HG03064 (cell line): ENCODE measurements around the gene PDYN.

Source experiments
- ATAC-seq: cut with Tn5 transposase; IDR thresholded peaks from one replicate; pipeline ENCODE4 v1.9.1; 2021; ENCODE audit warnings: low read depth; ENCODE audit not compliant: unreplicated experiment

PDYN gene

DNA sequence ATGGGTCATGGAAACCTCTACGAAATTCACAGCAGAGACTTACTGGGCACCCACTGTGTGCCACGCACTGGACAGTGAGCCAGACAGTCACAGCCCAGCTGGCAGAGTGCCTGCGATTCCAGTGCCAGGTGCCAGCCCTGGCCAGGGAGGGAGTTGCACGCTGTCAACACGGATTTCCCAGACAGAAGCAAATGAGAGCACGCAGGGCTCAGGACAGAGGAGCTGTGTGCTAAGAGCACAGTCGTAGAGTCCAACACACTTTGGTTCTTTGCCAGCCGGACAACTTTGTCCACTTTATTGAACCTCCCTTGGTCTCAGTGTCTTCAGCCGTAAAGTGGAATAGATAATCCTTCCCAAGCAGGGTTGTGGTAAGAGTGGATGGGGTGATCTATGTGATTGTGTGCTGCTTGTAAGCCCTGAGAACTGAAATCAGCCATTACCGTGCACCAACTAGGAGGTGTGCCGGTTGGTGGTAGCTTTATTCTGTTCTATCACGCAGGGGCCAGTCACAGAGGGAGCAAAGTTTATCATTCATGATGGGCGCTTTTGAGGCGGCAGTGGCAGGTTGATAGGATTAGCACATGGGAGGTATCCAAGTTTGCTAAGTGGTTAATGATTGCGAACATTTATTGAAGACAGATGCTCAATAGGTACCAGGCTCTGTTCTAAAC lies 58.0 kb downstream of the PDYN start:
- no peak for ATAC-seq

DNA sequence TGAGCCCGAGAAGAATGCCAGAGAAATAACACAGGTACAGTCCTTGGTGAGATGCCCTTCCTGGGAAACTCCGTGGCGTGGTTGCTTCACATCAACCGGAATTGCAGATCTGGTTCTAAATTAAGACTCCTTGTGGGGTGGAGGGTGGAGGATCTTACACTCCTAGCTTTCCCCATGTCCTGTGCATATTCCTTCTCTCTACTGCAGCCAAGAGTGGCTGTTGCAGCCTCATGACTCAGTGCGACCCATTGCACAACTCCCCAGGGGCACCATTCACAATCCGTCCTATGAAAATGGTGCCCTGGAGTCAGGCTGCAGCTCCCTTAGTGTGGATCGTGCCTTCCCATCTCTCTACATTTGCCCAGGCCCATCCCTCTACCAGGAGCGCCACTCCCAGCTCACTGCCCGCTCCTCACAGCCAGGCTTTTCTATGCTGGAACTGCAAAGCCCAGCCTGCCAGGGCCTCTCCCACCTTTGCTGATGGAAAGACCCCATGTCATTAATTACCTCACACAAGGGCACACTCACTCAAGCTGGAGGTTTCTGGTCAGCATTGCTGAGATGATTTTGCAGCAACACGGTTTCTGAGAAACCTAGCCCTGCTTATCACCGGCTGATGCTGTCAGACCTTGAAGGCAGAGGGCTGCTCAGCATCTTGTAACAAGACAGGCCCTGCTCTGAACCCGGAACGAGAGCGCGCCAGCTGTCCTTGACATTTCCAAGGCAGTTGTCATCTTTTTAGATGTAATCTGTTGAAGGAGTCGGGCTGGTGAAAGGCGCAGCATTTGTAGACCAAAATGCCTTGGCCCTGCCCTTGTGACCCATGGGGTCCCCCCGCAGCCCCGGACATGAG lies 58.9 kb downstream of the PDYN start:
- no peak for ATAC-seq

DNA sequence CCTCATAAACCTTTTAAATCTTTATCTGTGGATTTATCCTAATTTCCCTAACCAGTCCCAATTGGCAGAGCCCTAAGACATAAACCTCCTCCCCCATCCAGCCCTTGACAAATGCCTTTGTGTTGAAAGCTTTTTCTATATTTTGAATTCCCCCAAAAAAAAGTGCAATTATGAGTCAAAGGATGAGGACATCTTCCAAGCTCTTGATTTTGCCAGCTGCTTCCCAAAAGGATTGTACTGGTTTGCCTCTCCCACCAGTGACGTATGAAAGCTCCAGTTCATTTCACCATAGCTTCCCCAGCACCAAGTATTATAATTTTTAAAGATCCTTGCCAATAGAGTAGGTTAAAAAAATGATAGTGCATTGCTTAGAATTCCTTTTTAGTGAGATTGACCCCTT lies 59.7 kb downstream of the PDYN start:
- no peak for ATAC-seq

DNA sequence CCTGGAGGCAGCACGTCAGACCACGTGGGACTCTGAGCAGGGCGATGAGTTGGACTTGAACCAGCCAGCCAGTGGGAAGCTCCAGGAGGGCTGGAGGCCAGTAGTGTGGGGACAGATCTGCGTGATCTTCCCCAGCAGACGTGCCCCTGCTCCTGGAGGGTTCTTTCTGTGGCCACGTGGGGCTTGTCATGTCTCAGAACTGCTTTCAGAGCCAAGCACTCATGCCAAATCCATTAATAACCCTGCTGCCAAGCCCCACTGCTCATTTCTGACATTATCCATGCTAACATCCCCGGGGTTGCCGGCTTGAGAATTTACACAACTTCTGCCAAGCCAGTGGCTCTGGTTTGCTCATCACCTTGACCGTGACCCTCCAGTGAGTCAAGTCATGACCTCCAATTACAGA lies 60.4 kb downstream of the PDYN start:
- ATAC-seq, result no peak

DNA sequence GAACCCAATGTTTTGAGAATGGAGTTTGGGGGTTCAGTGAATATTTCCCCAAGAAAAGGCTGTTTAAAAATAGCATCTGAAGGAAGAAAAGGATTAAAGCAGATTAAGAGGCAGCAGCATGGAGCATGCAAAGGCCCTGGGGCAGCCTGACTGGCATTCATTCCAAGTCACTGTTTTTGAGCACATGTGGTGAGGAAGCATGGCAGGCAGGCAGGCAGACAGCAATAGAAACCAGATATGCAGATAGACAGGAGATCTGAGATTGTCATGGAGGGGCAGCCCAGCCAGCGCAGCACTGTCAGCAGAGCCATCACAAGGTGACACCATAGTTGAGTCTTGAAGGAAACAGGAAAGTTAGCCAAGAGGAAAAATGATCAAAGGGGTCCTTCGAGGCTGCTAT lies 60.9 kb downstream of the PDYN start:
- no peak for ATAC-seq

DNA sequence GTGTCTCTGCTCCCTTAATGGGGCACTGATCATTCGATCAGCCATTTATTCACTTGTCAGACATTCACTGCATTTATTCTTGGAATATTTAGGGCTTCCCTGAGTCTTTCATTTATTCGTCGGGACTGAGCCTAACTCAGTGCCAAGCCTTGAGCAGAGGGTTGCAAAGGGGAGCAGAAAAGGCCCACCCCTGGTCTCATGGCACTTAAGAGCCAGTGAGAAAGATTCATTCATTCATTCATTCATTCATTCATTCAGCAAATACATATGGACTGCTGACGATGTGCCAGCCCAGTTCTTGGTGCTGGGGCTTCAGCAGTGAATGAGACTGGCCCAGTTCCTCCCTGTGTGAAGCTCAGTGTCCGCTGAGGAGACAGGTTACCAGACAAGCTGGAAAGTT lies 62.0 kb downstream of the PDYN start:
- no peak for ATAC-seq

DNA sequence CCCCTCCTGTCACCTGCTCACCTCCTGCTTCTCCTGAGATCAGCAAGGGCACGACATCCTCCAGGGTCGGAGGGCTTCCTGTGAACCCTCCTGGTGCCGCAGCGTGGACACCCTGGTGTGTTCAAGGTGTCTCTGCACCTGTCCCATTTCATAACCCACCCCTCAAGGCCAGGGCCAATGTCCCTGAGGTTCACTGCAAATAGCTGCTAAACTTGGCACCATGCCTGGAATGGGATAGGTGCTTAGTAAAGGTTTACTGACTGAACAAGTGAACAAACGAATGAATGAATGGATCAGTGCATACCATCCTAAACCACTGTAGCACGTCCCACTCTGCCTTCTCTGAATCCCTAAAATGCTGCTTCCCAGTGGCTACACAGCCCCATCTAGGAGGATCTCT lies 63.7 kb downstream of the PDYN start:
- ATAC-seq, result no peak

DNA sequence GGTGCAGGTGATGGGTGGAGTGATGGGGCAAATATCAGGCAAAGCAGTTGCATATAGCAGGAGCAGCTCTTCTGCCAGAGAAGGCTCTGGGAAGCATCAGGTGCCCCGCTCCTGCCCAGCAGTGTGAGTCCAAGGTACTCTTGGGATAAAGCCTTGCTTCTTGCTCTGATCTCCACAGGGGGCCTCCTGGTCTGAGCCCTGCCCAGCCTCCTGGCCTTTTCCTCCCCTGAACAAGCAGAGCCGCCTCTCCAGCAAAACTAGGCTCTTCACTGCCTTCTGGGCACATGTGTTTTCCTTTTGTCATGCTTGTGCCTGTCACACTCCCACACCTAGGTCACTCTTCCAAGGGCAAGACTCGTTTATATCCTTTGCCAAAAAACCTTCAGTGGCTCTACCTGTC lies 64.4 kb downstream of the PDYN start:
- no peak for ATAC-seq

DNA sequence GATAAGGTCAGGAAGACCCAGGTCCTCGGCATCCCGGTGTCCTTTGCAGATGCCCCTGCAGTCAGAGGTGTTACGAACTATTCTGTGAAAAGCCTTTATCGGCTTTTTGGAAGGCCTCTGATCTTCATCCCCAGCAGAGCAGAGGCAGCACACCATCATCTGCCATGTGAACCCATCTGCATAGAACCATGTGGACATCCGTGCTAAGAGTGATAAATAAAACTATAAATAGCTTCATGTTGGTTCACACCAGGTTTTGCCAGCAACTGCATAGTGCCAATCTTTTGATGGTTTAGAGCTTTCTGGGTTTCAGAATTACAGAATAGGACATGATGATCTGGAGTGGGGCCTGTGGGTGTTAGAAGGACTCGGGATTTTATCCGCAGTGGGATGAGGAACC lies 65.1 kb downstream of the PDYN start:
- ATAC-seq, result no peak
